ENCODE results near the gene UBR4.

UBR4 gene

DNA sequence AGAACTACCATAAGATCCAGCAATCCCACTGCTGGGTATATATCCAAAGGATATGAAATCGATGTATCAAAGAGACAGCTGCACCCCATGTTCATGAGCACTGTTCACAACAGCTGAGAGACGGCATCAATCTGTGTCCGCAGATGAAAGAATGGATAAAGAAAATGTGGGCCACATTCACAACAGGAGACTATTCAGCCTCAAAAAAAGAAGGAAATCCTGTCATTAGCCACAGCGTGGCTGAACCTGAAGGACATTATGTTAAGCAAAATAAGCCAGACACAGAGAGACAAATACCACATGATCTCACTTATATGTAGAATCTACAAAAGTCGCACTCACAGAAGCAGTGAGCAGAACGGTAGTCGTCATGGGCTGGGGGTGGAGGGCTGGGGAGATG, 154.4 kb downstream of the UBR4 start:
- Histone ChIP-seq H3K56ac (ENCODE audit: low read length) (no peak overlapping the region), H3K4me2 (ENCODE audit: low read length) (no peak overlapping the region), H3K27me3 (ENCODE audit: insufficient read depth, low read length, poor library complexity) (no peaks in the 10 kb centered on the region), H3K4me1 (ENCODE audit: control insufficient read depth, low read depth, low read length) (no peaks in the 10 kb centered on the region), H2BK120ac (ENCODE audit: low read depth, low read length) (no peak overlapping the region), H2AK5ac (ENCODE audit: low read length) (no peak overlapping the region), H2BK5ac (ENCODE audit: low read length) (no peak overlapping the region), H3K4ac (ENCODE audit: low read depth, low read length) (no peak overlapping the region), H4K5ac (ENCODE audit: low read length) (no peak overlapping the region), H3K36me3 (ENCODE audit: control insufficient read depth, insufficient read depth, low read length) (no peaks in the 10 kb centered on the region), H2BK15ac (replicated peaks; ENCODE audit: low read depth) (no peak overlapping the region), H3K79me2 (ENCODE audit: control insufficient read depth, insufficient read depth, low read length) (no peaks in the 10 kb centered on the region), H3K18ac (ENCODE audit: low read length) (no peak overlapping the region), H3K4me3 (ENCODE audit: low read length) (no peak overlapping the region), H3K79me1 (ENCODE audit: low read length) (no peaks in the 10 kb centered on the region), H3K9ac (ENCODE audit: low read length) (no peak overlapping the region), H3K27ac (ENCODE audit: low read depth, low read length) (no peak overlapping the region), H3K23ac (ENCODE audit: low read length) (no peak overlapping the region), H4K8ac (ENCODE audit: low read depth, low read length) (no peak overlapping the region)
- no CpG with 5 or more reads among the region's 7 CpGs for WGBS (ENCODE audit: extremely low coverage, insufficient coverage, low lambda C conversion rate)
- no peak for DNase-seq

DNA sequence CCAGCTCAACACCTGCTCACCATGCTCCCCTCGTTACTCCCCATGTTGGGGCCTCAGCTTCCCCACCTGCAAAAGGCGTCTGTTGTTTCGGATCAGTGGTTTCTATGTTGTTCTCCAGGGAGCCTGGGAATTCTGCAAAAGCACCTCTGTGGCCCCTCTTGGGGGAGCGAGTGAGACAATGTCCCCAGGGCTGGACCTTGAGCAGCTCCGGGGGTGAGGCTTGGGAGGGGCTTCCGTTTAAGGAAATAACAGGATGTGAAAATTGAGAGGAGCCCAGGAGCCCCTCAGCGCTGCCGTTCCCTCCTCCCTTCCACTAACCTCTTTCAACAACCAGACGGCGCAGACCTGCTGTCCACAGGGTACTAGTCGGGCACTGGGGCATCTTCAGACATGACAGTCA, 155.1 kb downstream of the UBR4 start:
- H3K9ac ChIP-seq (ENCODE audit: low read length), result no peak overlapping the region
- no peaks in the 10 kb centered on the region for H3K79me1 ChIP-seq (ENCODE audit: low read length)
- no peak overlapping the region for H3K4me2 ChIP-seq (ENCODE audit: low read length)
- H2AK5ac ChIP-seq (ENCODE audit: low read length), result no peak overlapping the region
- H3K4ac ChIP-seq (ENCODE audit: low read depth, low read length), result no peak overlapping the region
- H3K36me3 ChIP-seq (ENCODE audit: control insufficient read depth, insufficient read depth, low read length), result no peaks in the 10 kb centered on the region
- no peak overlapping the region for H2BK5ac ChIP-seq (ENCODE audit: low read length)
- H3K4me3 ChIP-seq (ENCODE audit: low read length), result no peak overlapping the region
- no peak for DNase-seq
- H4K5ac ChIP-seq (ENCODE audit: low read length), result no peak overlapping the region
- no peak overlapping the region for H3K27ac ChIP-seq (ENCODE audit: low read depth, low read length)
- H2BK15ac ChIP-seq (replicated peaks; ENCODE audit: low read depth), result no peak overlapping the region
- H3K23ac ChIP-seq (ENCODE audit: low read length), result no peak overlapping the region
- no peak overlapping the region for H2BK120ac ChIP-seq (ENCODE audit: low read depth, low read length)
- no peaks in the 10 kb centered on the region for H3K27me3 ChIP-seq (ENCODE audit: insufficient read depth, low read length, poor library complexity)
- H3K79me2 ChIP-seq (ENCODE audit: control insufficient read depth, insufficient read depth, low read length), result no peaks in the 10 kb centered on the region
- H3K4me1 ChIP-seq (ENCODE audit: control insufficient read depth, low read depth, low read length), result no peaks in the 10 kb centered on the region
- no peak overlapping the region for H3K18ac ChIP-seq (ENCODE audit: low read length)
- no peak overlapping the region for H4K8ac ChIP-seq (ENCODE audit: low read depth, low read length)
- no CpG with 5 or more reads among the region's 11 CpGs for WGBS (ENCODE audit: extremely low coverage, insufficient coverage, low lambda C conversion rate)
- H3K56ac ChIP-seq (ENCODE audit: low read length), result no peak overlapping the region

DNA sequence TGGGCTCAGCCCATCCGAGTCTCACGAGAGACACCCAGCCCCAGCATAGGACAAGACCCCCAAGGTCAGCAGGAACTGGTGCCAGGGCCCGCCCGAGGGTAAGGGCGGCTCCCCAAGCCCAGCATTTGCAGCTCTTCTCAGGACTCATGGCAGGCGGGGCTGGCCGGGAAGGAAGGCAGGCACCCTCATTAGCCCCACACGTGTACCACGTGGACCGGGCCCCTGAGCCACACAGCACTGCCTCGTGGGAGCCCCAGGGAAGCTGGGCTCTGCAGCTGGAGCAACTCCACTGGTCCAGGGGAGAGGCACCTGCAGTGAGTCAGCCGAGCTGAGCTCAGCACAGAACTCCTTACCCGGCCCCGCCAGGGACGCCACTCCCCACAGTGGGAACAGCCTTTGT, 155.8 kb downstream of the UBR4 start:
- H3K36me3 ChIP-seq (ENCODE audit: control insufficient read depth, insufficient read depth, low read length), result no peaks in the 10 kb centered on the region
- no peaks in the 10 kb centered on the region for H3K4me1 ChIP-seq (ENCODE audit: control insufficient read depth, low read depth, low read length)
- no peak overlapping the region for H3K27ac ChIP-seq (ENCODE audit: low read depth, low read length)
- no peak overlapping the region for H3K4me3 ChIP-seq (ENCODE audit: low read length)
- H3K4ac ChIP-seq (ENCODE audit: low read depth, low read length), result no peak overlapping the region
- no peak overlapping the region for H2BK120ac ChIP-seq (ENCODE audit: low read depth, low read length)
- no peak overlapping the region for H2BK5ac ChIP-seq (ENCODE audit: low read length)
- no CpG with 5 or more reads among the region's 15 CpGs for whole genome bisulfite sequencing (ENCODE audit: extremely low coverage, insufficient coverage, low lambda C conversion rate)
- no peak overlapping the region for H3K18ac ChIP-seq (ENCODE audit: low read length)
- no peak overlapping the region for H2AK5ac ChIP-seq (ENCODE audit: low read length)
- H3K23ac ChIP-seq (ENCODE audit: low read length), result no peak overlapping the region
- H3K56ac ChIP-seq (ENCODE audit: low read length), result no peak overlapping the region
- H2BK15ac ChIP-seq (replicated peaks; ENCODE audit: low read depth), result no peak overlapping the region
- no peak for DNase-seq
- no peak overlapping the region for H4K8ac ChIP-seq (ENCODE audit: low read depth, low read length)
- no peaks in the 10 kb centered on the region for H3K79me2 ChIP-seq (ENCODE audit: control insufficient read depth, insufficient read depth, low read length)
- H4K5ac ChIP-seq (ENCODE audit: low read length), result no peak overlapping the region
- H3K4me2 ChIP-seq (ENCODE audit: low read length), result no peak overlapping the region
- no peak overlapping the region for H3K9ac ChIP-seq (ENCODE audit: low read length)
- H3K79me1 ChIP-seq (ENCODE audit: low read length), result no peaks in the 10 kb centered on the region
- no peaks in the 10 kb centered on the region for H3K27me3 ChIP-seq (ENCODE audit: insufficient read depth, low read length, poor library complexity)

DNA sequence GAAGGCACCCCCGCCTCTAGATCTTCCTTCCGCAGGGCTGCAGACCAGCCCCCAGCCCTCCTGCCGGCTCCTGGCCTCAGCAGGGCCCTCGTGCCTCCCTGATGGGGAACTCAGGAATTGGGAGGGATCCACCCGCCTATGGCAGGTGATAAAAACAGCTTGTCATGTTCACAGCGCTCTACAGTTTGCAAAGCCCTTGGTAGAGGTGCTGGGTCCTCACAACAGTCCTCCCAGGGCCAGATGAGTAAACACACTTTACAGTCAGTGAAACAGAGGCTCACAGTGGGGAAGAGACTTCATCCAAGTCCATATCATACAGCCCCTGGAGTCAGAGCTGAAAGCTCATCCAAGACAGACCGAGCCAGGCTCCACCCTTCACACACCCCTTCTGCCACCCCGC, 156.6 kb downstream of the UBR4 start:
- Histone ChIP-seq H3K4ac (ENCODE audit: low read depth, low read length) (no peak overlapping the region), H2BK5ac (ENCODE audit: low read length) (no peak overlapping the region), H3K79me2 (ENCODE audit: control insufficient read depth, insufficient read depth, low read length) (no peaks in the 10 kb centered on the region), H2BK120ac (ENCODE audit: low read depth, low read length) (no peak overlapping the region), H2AK5ac (ENCODE audit: low read length) (no peak overlapping the region), H3K56ac (ENCODE audit: low read length) (no peak overlapping the region), H2BK15ac (replicated peaks; ENCODE audit: low read depth) (no peak overlapping the region), H4K8ac (ENCODE audit: low read depth, low read length) (no peak overlapping the region), H3K79me1 (ENCODE audit: low read length) (no peaks in the 10 kb centered on the region), H3K4me3 (ENCODE audit: low read length) (no peak overlapping the region), H3K9ac (ENCODE audit: low read length) (no peak overlapping the region), H3K27me3 (ENCODE audit: insufficient read depth, low read length, poor library complexity) (no peaks in the 10 kb centered on the region), H3K36me3 (ENCODE audit: control insufficient read depth, insufficient read depth, low read length) (no peaks in the 10 kb centered on the region), H3K4me1 (ENCODE audit: control insufficient read depth, low read depth, low read length) (no peaks in the 10 kb centered on the region), H3K27ac (ENCODE audit: low read depth, low read length) (no peak overlapping the region), H4K5ac (ENCODE audit: low read length) (no peak overlapping the region), H3K23ac (ENCODE audit: low read length) (no peak overlapping the region), H3K4me2 (ENCODE audit: low read length) (no peak overlapping the region), H3K18ac (ENCODE audit: low read length) (no peak overlapping the region)
- DNase-seq, result no peak
- WGBS (ENCODE audit: extremely low coverage, insufficient coverage, low lambda C conversion rate), result no CpG with 5 or more reads among the region's 8 CpGs

DNA sequence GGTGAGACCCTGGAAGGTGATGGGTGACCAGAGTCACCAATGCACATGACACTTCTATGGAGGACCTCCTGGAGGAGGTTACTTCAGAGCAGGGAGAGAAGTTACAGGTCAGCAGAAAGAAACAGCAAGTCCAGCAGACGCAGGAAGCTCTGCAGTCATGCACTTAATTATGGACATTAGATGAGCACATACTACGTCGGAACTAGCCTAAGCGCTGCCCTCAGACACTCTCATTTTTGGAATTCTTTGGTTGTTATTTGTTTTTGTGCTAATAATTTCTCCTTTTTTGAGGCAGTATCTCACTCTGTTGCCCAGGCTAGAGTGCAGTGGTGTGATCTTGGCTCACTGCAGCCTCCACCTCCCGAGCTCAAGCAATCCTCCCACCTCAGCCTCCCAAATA, 160.3 kb downstream of the UBR4 start:
- Histone ChIP-seq H3K36me3 (ENCODE audit: control insufficient read depth, insufficient read depth, low read length) (no peaks in the 10 kb centered on the region), H3K9ac (ENCODE audit: low read length) (no peak overlapping the region), H3K56ac (ENCODE audit: low read length) (no peak overlapping the region), H3K18ac (ENCODE audit: low read length) (no peak overlapping the region), H3K27ac (ENCODE audit: low read depth, low read length) (no peak overlapping the region), H3K79me1 (ENCODE audit: low read length) (no peaks in the 10 kb centered on the region), H4K8ac (ENCODE audit: low read depth, low read length) (no peak overlapping the region), H4K5ac (ENCODE audit: low read length) (no peak overlapping the region), H2BK120ac (ENCODE audit: low read depth, low read length) (no peak overlapping the region), H3K27me3 (ENCODE audit: insufficient read depth, low read length, poor library complexity) (no peaks in the 10 kb centered on the region), H3K4me2 (ENCODE audit: low read length) (no peak overlapping the region), H3K4me1 (ENCODE audit: control insufficient read depth, low read depth, low read length) (no peaks in the 10 kb centered on the region), H3K23ac (ENCODE audit: low read length) (no peak overlapping the region), H2BK15ac (replicated peaks; ENCODE audit: low read depth) (no peak overlapping the region), H3K79me2 (ENCODE audit: control insufficient read depth, insufficient read depth, low read length) (no peaks in the 10 kb centered on the region), H2AK5ac (ENCODE audit: low read length) (no peak overlapping the region), H2BK5ac (ENCODE audit: low read length) (no peak overlapping the region), H3K4ac (ENCODE audit: low read depth, low read length) (no peak overlapping the region), H3K4me3 (ENCODE audit: low read length) (no peak overlapping the region)
- DNase-seq, result no peak
- no CpG with 5 or more reads among the region's 5 CpGs for WGBS (ENCODE audit: extremely low coverage, insufficient coverage, low lambda C conversion rate)

DNA sequence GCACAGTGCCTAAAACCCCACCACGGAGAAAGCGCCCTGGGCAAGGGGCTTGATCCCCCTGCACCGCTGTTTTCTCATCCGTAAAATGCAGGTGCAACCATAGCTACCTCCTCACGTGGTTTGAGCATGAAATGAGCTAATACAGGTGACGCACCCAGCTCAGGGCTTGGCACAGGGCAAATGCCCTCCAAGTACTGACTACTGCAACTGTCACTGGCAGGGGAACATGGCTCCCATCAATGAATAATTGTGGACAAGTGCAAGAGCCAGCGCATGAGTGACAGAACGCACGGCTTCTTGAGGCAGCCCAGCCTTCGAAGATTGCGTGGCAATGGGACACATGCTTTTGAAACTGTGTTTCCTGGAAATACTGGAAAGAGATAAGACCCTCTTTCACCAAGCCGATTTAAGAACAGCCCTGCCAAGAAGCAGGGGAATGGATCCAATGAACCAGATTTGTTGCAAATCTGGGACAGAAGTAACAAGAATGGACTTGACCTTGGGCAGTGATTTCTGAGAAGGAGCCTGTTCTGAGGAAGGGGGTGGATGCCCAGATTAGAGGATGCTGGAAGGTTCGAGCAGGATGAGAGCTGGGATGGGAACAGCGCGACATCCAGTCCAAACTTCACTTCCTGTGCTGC, 160.8 kb downstream of the UBR4 start:
- H3K18ac ChIP-seq (ENCODE audit: low read length), result no peak overlapping the region
- no peaks in the 10 kb centered on the region for H3K79me2 ChIP-seq (ENCODE audit: control insufficient read depth, insufficient read depth, low read length)
- no peak overlapping the region for H3K4ac ChIP-seq (ENCODE audit: low read depth, low read length)
- no peak overlapping the region for H3K4me2 ChIP-seq (ENCODE audit: low read length)
- H3K4me1 ChIP-seq (ENCODE audit: control insufficient read depth, low read depth, low read length), result no peaks in the 10 kb centered on the region
- H3K27me3 ChIP-seq (ENCODE audit: insufficient read depth, low read length, poor library complexity), result no peaks in the 10 kb centered on the region
- no peak overlapping the region for H2AK5ac ChIP-seq (ENCODE audit: low read length)
- no peak overlapping the region for H3K27ac ChIP-seq (ENCODE audit: low read depth, low read length)
- no peak overlapping the region for H4K8ac ChIP-seq (ENCODE audit: low read depth, low read length)
- no peak for DNase-seq
- H3K9ac ChIP-seq (ENCODE audit: low read length), result no peak overlapping the region
- WGBS (ENCODE audit: extremely low coverage, insufficient coverage, low lambda C conversion rate), result no CpG with 5 or more reads among the region's 15 CpGs
- no peak overlapping the region for H3K4me3 ChIP-seq (ENCODE audit: low read length)
- no peak overlapping the region for H3K56ac ChIP-seq (ENCODE audit: low read length)
- H2BK15ac ChIP-seq (replicated peaks; ENCODE audit: low read depth), result no peak overlapping the region
- no peak overlapping the region for H3K23ac ChIP-seq (ENCODE audit: low read length)
- no peak overlapping the region for H4K5ac ChIP-seq (ENCODE audit: low read length)
- H3K79me1 ChIP-seq (ENCODE audit: low read length), result no peaks in the 10 kb centered on the region
- H3K36me3 ChIP-seq (ENCODE audit: control insufficient read depth, insufficient read depth, low read length), result no peaks in the 10 kb centered on the region
- no peak overlapping the region for H2BK5ac ChIP-seq (ENCODE audit: low read length)
- no peak overlapping the region for H2BK120ac ChIP-seq (ENCODE audit: low read depth, low read length)

Measured in mesendoderm (in vitro differentiated cells).